Measurements from ENCODE around the gene CMYA5. TPM values are rescaled to one million over a fixed set of nuclear protein-coding genes. Genes with fewer than 3 reads are reported as not detected.

CMYA5 gene
- total and polyA plus RNA-seq, 2 experiments from 2014 or later, result 19.8 to 87.2 TPM

GRCh38 chr5:79845448-79846197, 156.0 kb downstream of the CMYA5 start:
- Histone ChIP-seq H3K36me3 (no peaks in the 10 kb centered on the region), H3K4me1 (ENCODE audit: low read depth) (no peaks in the 10 kb centered on the region), H3K27ac (no peak overlapping the region), H3K27me3 (no peaks in the 10 kb centered on the region), H3K4me3 (no peak overlapping the region), H3K9me3 (ENCODE audit: low read depth) (no peaks in the 10 kb centered on the region)
- no peak for TF ChIP-seq CTCF (IDR thresholded peaks at IDR 0.05; ENCODE audit: low read depth, low read length)
- DNase-seq (ENCODE audit: low read depth in 1 of 2, low spot score in 1 of 2), result peak in 1 of 2 donors; percentile 48

- H3K4me3 ChIP-seq, result no peak overlapping the region
- no peak overlapping the region for H3K27ac ChIP-seq
- DNase-seq (ENCODE audit: low read depth in 1 of 2, low spot score in 1 of 2), result no peak
- H3K9me3 ChIP-seq (ENCODE audit: low read depth), result no peaks in the 10 kb centered on the region
- H3K36me3 ChIP-seq, result no peaks in the 10 kb centered on the region
- no peaks in the 10 kb centered on the region for H3K27me3 ChIP-seq
- no peak for TF ChIP-seq CTCF (IDR thresholded peaks at IDR 0.05; ENCODE audit: low read depth, low read length)
- no peaks in the 10 kb centered on the region for H3K4me1 ChIP-seq (ENCODE audit: low read depth)
These were observed 156.5 kb downstream of the CMYA5 start for GRCh38 chr5:79846198-79846521.

GRCh38 chr5:79847561-79847960, 157.9 kb downstream of the CMYA5 start:
- H3K4me3 ChIP-seq, result no peak overlapping the region
- H3K36me3 ChIP-seq, result no peaks in the 10 kb centered on the region
- no peak for TF ChIP-seq CTCF (IDR thresholded peaks at IDR 0.05; ENCODE audit: low read depth, low read length)
- H3K4me1 ChIP-seq (ENCODE audit: low read depth), result peaks cover 6% of the 10 kb centered on the region
- no peak overlapping the region for H3K27ac ChIP-seq
- no peaks in the 10 kb centered on the region for H3K9me3 ChIP-seq (ENCODE audit: low read depth)
- no peaks in the 10 kb centered on the region for H3K27me3 ChIP-seq
- no peak for DNase-seq (ENCODE audit: low read depth in 1 of 2, low spot score in 1 of 2)

- Histone ChIP-seq H3K9me3 (ENCODE audit: low read depth) (no peaks in the 10 kb centered on the region), H3K27me3 (no peaks in the 10 kb centered on the region), H3K27ac (no peak overlapping the region), H3K36me3 (no peaks in the 10 kb centered on the region), H3K4me1 (ENCODE audit: low read depth) (peaks cover 6% of the 10 kb centered on the region), H3K4me3 (no peak overlapping the region)
- no peak for TF ChIP-seq CTCF (IDR thresholded peaks at IDR 0.05; ENCODE audit: low read depth, low read length)
- DNase-seq (ENCODE audit: low read depth in 1 of 2, low spot score in 1 of 2), result no peak
These were observed 159.4 kb downstream of the CMYA5 start for GRCh38 chr5:79849061-79849460.

Other genes with a start within 250 kb of the CMYA5 start
- gene HOMER1, start 175.7 kb upstream of the CMYA5 start, total RNA-seq, result 18.1 and 28.0 TPM in 2 replicates
- gene HOMER1, start 175.7 kb upstream of the CMYA5 start, polyA plus RNA-seq, result 26.3 and 28.5 TPM in 2 replicates
- 26.6 and 46.8 TPM in 2 replicates for gene TENT2, start 77.4 kb upstream of the CMYA5 start, total RNA-seq
- gene TENT2, start 77.4 kb upstream of the CMYA5 start, polyA plus RNA-seq, result 21.5 and 29.7 TPM in 2 replicates